Keratinocyte (primary cell): ENCODE results near the gene BABAM2. TPM values are rescaled to one million over a fixed set of nuclear protein-coding genes. Genes with fewer than 3 reads are reported as not detected.
"Not testable (repeated sequence)": the region's sequence is repeated elsewhere in the genome, so short reads cannot be mapped to it uniquely, and the experiment has no call there.

ENCODE experiments used
- DNase-seq: peaks from one replicate; pipeline ENCODE4 v3.0.0-alpha.2; 2011; ENCODE audit warnings: low read depth, missing footprints, low spot score
- FAIRE-seq: peaks from 2 replicates; lab custom pipeline; 2011; peaks lifted over from hg19 to GRCh38; lab: Jason Lieb, UNC
- H2AFZ ChIP-seq: 2 replicates; pipeline ENCODE4 v1.6.0; 2012; ENCODE audit warnings: low read length, control low read depth, inconsistent platforms; ENCODE audit not compliant: control insufficient read depth
- H3K27ac ChIP-seq: 2 replicates; pipeline ENCODE4 v1.5.1; 2011; ENCODE audit warnings: low read length; ENCODE audit not compliant: control insufficient read depth, insufficient read depth
- H3K27me3 ChIP-seq: 3 replicates; pipeline ENCODE4 v1.6.0; 2011; ENCODE audit warnings: low read length; ENCODE audit not compliant: control insufficient read depth, insufficient read depth; ENCODE audit errors: extremely low read depth
- H3K36me3 ChIP-seq, 2 experiments: 2 replicates in 1 of 2; 3 replicates in 1 of 2; pipeline ENCODE4 v1.5.1; 2011; ENCODE audit warnings: low read length in 2 of 2, mild to moderate bottlenecking in 1 of 2; ENCODE audit not compliant: control insufficient read depth in 2 of 2, insufficient read depth in 2 of 2; ENCODE audit errors: extremely low read depth in 1 of 2
- H3K4me1 ChIP-seq: 3 replicates; pipeline ENCODE4 v1.5.1; 2011; ENCODE audit warnings: low read length; ENCODE audit not compliant: control insufficient read depth, insufficient read depth; ENCODE audit errors: extremely low read depth
- H3K4me2 ChIP-seq: 3 replicates; pipeline ENCODE4 v1.6.0; 2011; ENCODE audit warnings: low read depth, low read length; ENCODE audit not compliant: control insufficient read depth, insufficient read depth; ENCODE audit errors: extremely low read depth
- H3K4me3 ChIP-seq, 3 experiments: fragments of 200-600 bp in 1 of 3; sonication (generic) in 1 of 3; 2 replicates in 2 of 3; 3 replicates in 1 of 3; pipeline ENCODE4 v1.5.1; 2011 to 2016; ENCODE audit warnings: low read length in 3 of 3, mild to moderate bottlenecking in 3 of 3, control low read depth in 2 of 3, inconsistent platforms in 1 of 3, low read depth in 1 of 3, mixed read lengths in 1 of 3, mixed run types in 1 of 3, moderate library complexity in 1 of 3; ENCODE audit not compliant: control insufficient read depth in 2 of 3, insufficient read depth in 2 of 3; ENCODE audit errors: extremely low read depth in 1 of 3
- H3K79me2 ChIP-seq: 2 replicates; pipeline ENCODE4 v1.6.0; 2012; ENCODE audit warnings: low read length; ENCODE audit not compliant: control insufficient read depth, insufficient read depth
- H3K9ac ChIP-seq: 3 replicates; pipeline ENCODE4 v1.6.0; 2011; ENCODE audit warnings: low read length; ENCODE audit not compliant: control insufficient read depth, insufficient read depth; ENCODE audit errors: extremely low read depth
- H3K9me1 ChIP-seq: 3 replicates; pipeline ENCODE4 v1.6.0; 2011; ENCODE audit warnings: low read length; ENCODE audit not compliant: control insufficient read depth, insufficient read depth; ENCODE audit errors: extremely low read depth
- H3K9me3 ChIP-seq: 2 replicates; pipeline ENCODE4 v1.5.1; 2012; ENCODE audit warnings: low read depth, low read length; ENCODE audit not compliant: control insufficient read depth
- H4K20me1 ChIP-seq: 3 replicates; pipeline ENCODE4 v1.6.0; 2011; ENCODE audit warnings: low read length; ENCODE audit not compliant: control insufficient read depth, insufficient read depth; ENCODE audit errors: extremely low read depth
- EZH2 ChIP-seq: IDR thresholded peaks from one replicate; pipeline ENCODE4 v1.6.1; 2012; ENCODE audit warnings: inconsistent platforms, mild to moderate bottlenecking, low read length, moderate library complexity
- dilution Hi-C: fragments of 300-500 bp; cut with MboI; formaldehyde crosslinking; loops from one replicate; pipeline ENCODE4 v1.7.0; 2020; ENCODE audit warnings: low sequenced_read_pairs; ENCODE audit not compliant: extremely low pct_ligation_motif_present
- polyA plus RNA-seq, 5 experiments: library from polyadenylated mRNA; depleted of rRNA in 3 of 5; stranded (reverse) in 3 of 5; stranded (forward) in 1 of 5; unstranded in 1 of 5; fragments of >200 nt; gene quantifications; 1 replicate in 1 of 5; 2 replicates in 3 of 5; 3 replicates in 1 of 5; pipeline versions ENCODE4 v1.2.1 to v1.2.3, GENCODE V29; 2011 to 2012; ENCODE audit warnings: missing spikeins in 2 of 5, low read depth in 1 of 5, low replicate concordance in 1 of 5
- TF ChIP-seq, protein P1 (sequence below), 3 experiments: IDR thresholded peaks in 1 of 3; conservative IDR thresholded peaks in 1 of 3; optimal IDR thresholded peaks in 1 of 3; 2 replicates in 2 of 3; 3 replicates in 1 of 3; pipeline versions ENCODE3 to v1.5.1; 2011; ENCODE audit warnings: low read length in 3 of 3, mild to moderate bottlenecking in 3 of 3, moderate library complexity in 2 of 3, control low read depth in 1 of 3, inconsistent platforms in 1 of 3; ENCODE audit not compliant: insufficient read depth in 2 of 3; ENCODE audit errors: extremely low read depth in 1 of 3

BABAM2 gene
- polyA plus RNA-seq, 1 donor (not counting 4 experiments of a cell fraction or from before 2014, with no cell fraction given), result 29.8 TPM

DNA sequence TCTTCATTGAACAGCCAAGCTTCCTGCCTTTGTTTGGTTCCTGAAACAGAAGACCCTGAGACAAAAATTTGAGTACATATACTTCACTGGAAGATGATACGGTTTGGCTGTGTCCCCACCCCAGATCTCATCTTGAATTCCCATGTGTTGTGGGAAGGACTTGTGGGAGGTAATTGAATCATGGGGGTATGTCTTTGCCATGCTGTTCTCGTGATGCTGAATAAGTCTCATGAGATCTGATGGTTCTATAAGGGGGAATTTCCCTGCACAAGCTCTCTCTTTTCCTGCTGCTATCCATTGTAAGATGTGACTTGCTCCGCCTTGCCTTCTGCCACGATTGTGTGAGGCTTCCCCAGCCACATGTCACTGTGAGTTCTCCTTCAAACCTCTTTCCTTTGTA, 76.5 kb downstream of the BABAM2 start:
- FAIRE-seq (peak; percentile 58), DNase-seq (no peak)
- peaks cover 0 to 1% of the 10 kb centered on the region in 2 experiments for H3K36me3 ChIP-seq
- H3K79me2 ChIP-seq, result no peaks in the 10 kb centered on the region
- no peaks in the 10 kb centered on the region for H3K4me1 ChIP-seq
- dilution Hi-C loops, result no loop called here
- H3K27ac ChIP-seq, result no peak overlapping the region
- no peaks in the 10 kb centered on the region for H3K9me1 ChIP-seq
- H3K9me3 ChIP-seq, result peaks cover 4% of the 10 kb centered on the region
- no peaks in the 10 kb centered on the region for H4K20me1 ChIP-seq
- no peak for TF ChIP-seq EZH2
- TF ChIP-seq, protein P1, sequence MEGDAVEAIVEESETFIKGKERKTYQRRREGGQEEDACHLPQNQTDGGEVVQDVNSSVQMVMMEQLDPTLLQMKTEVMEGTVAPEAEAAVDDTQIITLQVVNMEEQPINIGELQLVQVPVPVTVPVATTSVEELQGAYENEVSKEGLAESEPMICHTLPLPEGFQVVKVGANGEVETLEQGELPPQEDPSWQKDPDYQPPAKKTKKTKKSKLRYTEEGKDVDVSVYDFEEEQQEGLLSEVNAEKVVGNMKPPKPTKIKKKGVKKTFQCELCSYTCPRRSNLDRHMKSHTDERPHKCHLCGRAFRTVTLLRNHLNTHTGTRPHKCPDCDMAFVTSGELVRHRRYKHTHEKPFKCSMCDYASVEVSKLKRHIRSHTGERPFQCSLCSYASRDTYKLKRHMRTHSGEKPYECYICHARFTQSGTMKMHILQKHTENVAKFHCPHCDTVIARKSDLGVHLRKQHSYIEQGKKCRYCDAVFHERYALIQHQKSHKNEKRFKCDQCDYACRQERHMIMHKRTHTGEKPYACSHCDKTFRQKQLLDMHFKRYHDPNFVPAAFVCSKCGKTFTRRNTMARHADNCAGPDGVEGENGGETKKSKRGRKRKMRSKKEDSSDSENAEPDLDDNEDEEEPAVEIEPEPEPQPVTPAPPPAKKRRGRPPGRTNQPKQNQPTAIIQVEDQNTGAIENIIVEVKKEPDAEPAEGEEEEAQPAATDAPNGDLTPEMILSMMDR (optimal IDR thresholded peaks at IDR 0.05 in 1 of 3, IDR thresholded peaks at IDR 0.05 in 1 of 3, conservative IDR thresholded peaks at IDR 0.05 in 1 of 3; ENCODE audit: extremely low read depth in 1 of 3, insufficient read depth in 2 of 3, low read length in 3 of 3), result no peak
- no peak overlapping the region for H2AFZ ChIP-seq
- no peak overlapping the region for H3K4me3 ChIP-seq
- no peak overlapping the region for H3K4me2 ChIP-seq
- H3K27me3 ChIP-seq, result no peaks in the 10 kb centered on the region
- H3K9ac ChIP-seq, result no peak overlapping the region

GRCh38 chr2:27968045-27968444, 77.5 kb downstream of the BABAM2 start:
- H4K20me1 ChIP-seq, H3K27me3 ChIP-seq, H3K4me1 ChIP-seq, H3K9me3 ChIP-seq, H3K4me2 ChIP-seq, DNase-seq, H3K36me3 ChIP-seq, FAIRE-seq, H3K27ac ChIP-seq, H3K79me2 ChIP-seq, H2AFZ ChIP-seq, H3K9me1 ChIP-seq, dilution Hi-C loops, H3K9ac ChIP-seq, H3K4me3 ChIP-seq: not testable (repeated sequence)

DNA sequence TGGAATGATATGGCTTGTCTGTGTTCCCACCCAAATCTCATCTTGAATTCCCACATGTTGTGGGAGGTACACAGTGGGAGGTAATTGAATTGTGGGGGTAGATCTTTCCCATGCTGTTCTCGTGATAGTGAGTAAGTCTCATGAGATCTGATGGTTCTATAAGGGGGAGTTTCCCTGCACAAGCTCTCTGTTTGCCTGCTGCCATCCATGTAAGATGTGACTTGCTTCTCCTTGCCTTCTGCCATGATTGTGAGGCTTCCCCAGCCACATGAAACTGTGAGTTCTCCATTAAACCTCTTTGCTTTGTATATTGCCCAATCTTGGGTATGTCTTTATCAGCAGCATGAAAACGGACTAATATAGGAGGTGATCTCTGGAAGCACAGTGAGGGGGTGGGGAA, 78.4 kb downstream of the BABAM2 start:
- not testable (repeated sequence) for H3K36me3 ChIP-seq

More for the DNA sequence above, 78.4 kb downstream of the BABAM2 start:
- H3K4me2 ChIP-seq, H3K27ac ChIP-seq, H2AFZ ChIP-seq, H3K4me1 ChIP-seq, H3K9ac ChIP-seq, DNase-seq, H3K27me3 ChIP-seq, H3K79me2 ChIP-seq, H3K4me3 ChIP-seq, dilution Hi-C loops, FAIRE-seq, H4K20me1 ChIP-seq, H3K9me3 ChIP-seq, H3K9me1 ChIP-seq: not testable (repeated sequence)
